Hindlimb muscle (tissue), 1 donor: ENCODE results near the gene SOX14. TPM values are rescaled to one million over a fixed set of nuclear protein-coding genes. Genes with fewer than 3 reads are reported as not detected.

Experiments
- DNase-seq: peaks from one replicate; pipeline ENCODE4 v3.0.0-alpha.2; 2013
- polyA plus RNA-seq: library from polyadenylated mRNA; unstranded; fragments of 120-200 nt; gene quantifications from one replicate; pipeline ENCODE4 v1.2.1, GENCODE V29; 2013; ENCODE audit not compliant: insufficient read length

SOX14 gene
- polyA plus RNA-seq, 1 donor: not detected

GRCh38 chr3:137768361-137769321, 4.5 kb downstream of the SOX14 start:
- DNase-seq: no peak

- no peak for DNase-seq
Observed at GRCh38 chr3:137769322-137770065, 5.4 kb downstream of the SOX14 start.

- DNase-seq: no peak
Observed at GRCh38 chr3:137770066-137770834, 6.1 kb downstream of the SOX14 start.

- no peak for DNase-seq
Observed at GRCh38 chr3:137770835-137771399, 6.8 kb downstream of the SOX14 start.

- no peak for DNase-seq
Observed at GRCh38 chr3:137771401-137772213, 7.5 kb downstream of the SOX14 start.

GRCh38 chr3:137772214-137772955, 8.3 kb downstream of the SOX14 start:
- no peak for DNase-seq

GRCh38 chr3:137778941-137779340, 14.8 kb downstream of the SOX14 start:
- DNase-seq: no peak

- no peak for DNase-seq
Observed at GRCh38 chr3:137787529-137787928, 23.4 kb downstream of the SOX14 start.

GRCh38 chr3:137789236-137789635, 25.1 kb downstream of the SOX14 start:
- no peak for DNase-seq

- DNase-seq: no peak
Observed at GRCh38 chr3:137792626-137793271, 28.6 kb downstream of the SOX14 start.

GRCh38 chr3:137796993-137797392, 32.9 kb downstream of the SOX14 start:
- DNase-seq: no peak

- no peak for DNase-seq
Observed at GRCh38 chr3:137803215-137803614, 39.1 kb downstream of the SOX14 start.

GRCh38 chr3:137807998-137808397, 43.9 kb downstream of the SOX14 start:
- DNase-seq: no peak

GRCh38 chr3:137809509-137809908, 45.4 kb downstream of the SOX14 start:
- DNase-seq: no peak

GRCh38 chr3:137812023-137812422, 47.9 kb downstream of the SOX14 start:
- DNase-seq: no peak

- DNase-seq: no peak
Observed at GRCh38 chr3:137815251-137815650, 51.1 kb downstream of the SOX14 start.
